Measurements from ENCODE around the gene FANCD2. TPM values are rescaled to one million over a fixed set of nuclear protein-coding genes. Genes with fewer than 3 reads are reported as not detected.

FANCD2 gene
- total RNA-seq, 2 donors from 2014 or later: 1.7 to 2.0 TPM

DNA sequence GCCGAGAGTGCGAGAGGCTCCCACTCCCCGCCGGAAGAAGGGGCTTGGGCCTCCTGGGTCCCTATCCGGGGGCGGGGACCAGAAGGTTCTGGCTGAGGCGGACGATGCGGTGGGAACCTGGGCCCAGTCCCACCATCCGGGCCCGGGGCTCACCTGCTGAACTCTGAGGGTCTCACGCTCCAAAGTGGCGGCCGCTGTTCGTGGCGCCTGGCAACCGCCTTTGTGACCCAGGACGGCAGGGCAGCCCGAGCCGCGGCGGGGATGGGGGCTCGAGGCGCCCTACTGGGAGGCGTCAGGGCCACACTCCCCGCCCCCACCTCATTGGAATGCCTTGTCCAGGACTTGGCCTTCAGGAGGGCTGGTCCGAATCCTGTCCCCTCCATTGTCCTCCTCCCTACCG is 81.9 kb downstream of the FANCD2 start, which contains the start of gene FANCD2OS:
Gene FANCD2OS, minus strand, starts transcription at position 165 of the 400 bp plus-strand sequence. CDS start 3,481 bp downstream, outside the sequence.
- Histone ChIP-seq H3K27ac (no peak within 1 kb of the TSS), H3K4me3 (no peak within 1 kb of the TSS), H3K27me3 (no peaks in the 10 kb centered on the region), H3K4me1 (no peaks in the 10 kb centered on the region), H3K9me3 (no peaks in the 10 kb centered on the region), H3K36me3 (no peaks in the 10 kb centered on the region)
- TF ChIP-seq, protein P1, sequence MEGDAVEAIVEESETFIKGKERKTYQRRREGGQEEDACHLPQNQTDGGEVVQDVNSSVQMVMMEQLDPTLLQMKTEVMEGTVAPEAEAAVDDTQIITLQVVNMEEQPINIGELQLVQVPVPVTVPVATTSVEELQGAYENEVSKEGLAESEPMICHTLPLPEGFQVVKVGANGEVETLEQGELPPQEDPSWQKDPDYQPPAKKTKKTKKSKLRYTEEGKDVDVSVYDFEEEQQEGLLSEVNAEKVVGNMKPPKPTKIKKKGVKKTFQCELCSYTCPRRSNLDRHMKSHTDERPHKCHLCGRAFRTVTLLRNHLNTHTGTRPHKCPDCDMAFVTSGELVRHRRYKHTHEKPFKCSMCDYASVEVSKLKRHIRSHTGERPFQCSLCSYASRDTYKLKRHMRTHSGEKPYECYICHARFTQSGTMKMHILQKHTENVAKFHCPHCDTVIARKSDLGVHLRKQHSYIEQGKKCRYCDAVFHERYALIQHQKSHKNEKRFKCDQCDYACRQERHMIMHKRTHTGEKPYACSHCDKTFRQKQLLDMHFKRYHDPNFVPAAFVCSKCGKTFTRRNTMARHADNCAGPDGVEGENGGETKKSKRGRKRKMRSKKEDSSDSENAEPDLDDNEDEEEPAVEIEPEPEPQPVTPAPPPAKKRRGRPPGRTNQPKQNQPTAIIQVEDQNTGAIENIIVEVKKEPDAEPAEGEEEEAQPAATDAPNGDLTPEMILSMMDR (IDR thresholded peaks at IDR 0.05): no peak
- no peak for DNase-seq (ENCODE audit: low spot score)

DNA sequence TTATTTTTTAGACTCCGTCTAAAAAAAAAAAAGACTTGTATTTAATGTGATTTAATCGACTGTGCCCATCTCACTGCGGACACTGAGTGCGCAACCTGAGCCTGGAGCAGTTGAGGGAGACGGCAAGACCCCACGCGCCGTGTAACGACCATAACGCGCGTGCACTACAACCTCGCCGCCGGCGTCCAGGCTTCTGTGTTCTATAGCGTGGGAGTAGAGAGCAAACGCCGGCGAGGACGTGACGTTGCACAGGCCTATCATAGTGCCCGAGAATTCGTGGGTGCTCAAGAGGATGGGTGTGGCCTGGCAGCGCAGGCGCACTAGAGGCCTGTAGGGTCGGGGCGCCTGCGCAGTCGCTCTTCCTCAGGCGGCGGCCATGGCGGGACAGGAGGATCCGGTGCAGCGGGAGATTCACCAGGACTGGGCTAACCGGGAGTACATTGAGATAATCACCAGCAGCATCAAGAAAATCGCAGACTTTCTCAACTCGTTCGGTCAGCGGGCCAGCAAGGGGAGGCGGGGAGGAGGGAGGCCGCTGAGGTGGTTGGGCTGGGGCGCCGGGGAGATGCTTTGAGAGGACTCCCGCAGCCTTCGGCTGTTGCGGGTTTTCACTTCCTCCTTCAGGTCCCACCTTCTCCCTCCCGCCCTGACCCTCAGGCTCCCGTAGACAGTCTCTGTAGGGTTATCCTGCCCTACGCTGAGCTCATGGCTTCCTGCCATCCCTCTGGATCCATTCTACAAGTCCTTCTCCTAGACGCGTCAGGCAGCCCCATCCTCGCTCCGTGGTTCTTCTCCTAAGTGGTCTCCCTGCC is 89.3 kb downstream of the FANCD2 start, which contains the start of gene BRK1:
Gene BRK1, plus strand, starts transcription at position 350 of the 812 bp plus-strand sequence. Its CDS starts 27 bp downstream, at position 377.
- DNase-seq (ENCODE audit: low spot score): peak; percentile 96
- no peaks in the 10 kb centered on the region for H3K9me3 ChIP-seq
- peak within 1 kb of the TSS; percentile 76 to 83 for H3K27ac ChIP-seq
- H3K36me3 ChIP-seq: no peaks in the 10 kb centered on the region
- peak within 1 kb of the TSS; percentile 91 to 95 for H3K4me3 ChIP-seq
- no peaks in the 10 kb centered on the region for H3K27me3 ChIP-seq
- H3K4me1 ChIP-seq: peaks cover 0 to 25% of the 10 kb centered on the region in 2 donors
- TF ChIP-seq, protein P1 (IDR thresholded peaks at IDR 0.05): no peak

DNA sequence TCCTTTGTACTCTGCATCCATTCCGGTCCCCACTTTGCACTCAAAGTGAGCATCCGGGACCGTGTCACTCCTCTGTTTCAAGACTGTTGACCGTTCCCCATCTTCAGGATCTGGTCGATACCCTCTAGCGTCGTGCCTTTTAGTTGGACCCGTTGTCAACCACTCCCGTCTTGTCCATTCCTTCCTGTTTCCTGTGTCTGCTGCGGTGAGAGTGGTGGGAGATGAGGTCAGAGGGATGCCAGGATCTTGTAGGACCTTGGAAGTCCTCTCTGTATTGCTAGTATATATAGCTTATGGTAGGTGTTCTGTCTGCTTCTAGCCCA is 89.9 kb downstream of the FANCD2 start:
- H3K4me3 ChIP-seq: peak overlapping the region; percentile 91 to 95
- no peaks in the 10 kb centered on the region for H3K36me3 ChIP-seq
- H3K27me3 ChIP-seq: no peaks in the 10 kb centered on the region
- peaks cover 0 to 25% of the 10 kb centered on the region in 2 donors for H3K4me1 ChIP-seq
- H3K9me3 ChIP-seq: no peaks in the 10 kb centered on the region
- TF ChIP-seq, protein P1 (IDR thresholded peaks at IDR 0.05): no peak
- DNase-seq (ENCODE audit: low spot score): no peak
- peak overlapping the region; percentile 76 to 83 for H3K27ac ChIP-seq

DNA sequence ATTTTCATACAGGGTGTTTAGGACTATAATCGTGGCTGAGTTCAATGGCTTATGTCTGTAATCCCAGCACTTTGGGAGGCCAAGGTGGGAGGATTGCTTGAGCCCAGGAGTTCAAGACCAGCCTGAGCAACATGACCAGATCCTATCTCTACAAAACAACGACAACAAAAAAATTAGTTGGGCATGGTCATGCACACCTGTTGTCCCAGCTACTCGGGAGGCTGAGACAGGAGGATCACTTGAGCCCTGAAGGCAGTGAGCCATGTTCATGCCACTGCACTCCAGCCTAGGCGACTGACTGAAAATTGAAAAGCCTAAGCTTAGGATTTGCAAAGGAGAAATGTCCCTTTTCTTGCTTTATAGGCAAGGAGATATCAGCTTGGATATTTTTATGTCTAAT is 90.7 kb downstream of the FANCD2 start:
- TF ChIP-seq, protein P1 (IDR thresholded peaks at IDR 0.05): no peak
- Histone ChIP-seq H3K27ac (no peak overlapping the region), H3K27me3 (no peaks in the 10 kb centered on the region), H3K4me3 (peak overlapping the region in 1 of 2 donors; percentile 95), H3K36me3 (no peaks in the 10 kb centered on the region), H3K4me1 (peaks cover 0 to 25% of the 10 kb centered on the region in 2 donors), H3K9me3 (no peaks in the 10 kb centered on the region)
- DNase-seq (ENCODE audit: low spot score): no peak

DNA sequence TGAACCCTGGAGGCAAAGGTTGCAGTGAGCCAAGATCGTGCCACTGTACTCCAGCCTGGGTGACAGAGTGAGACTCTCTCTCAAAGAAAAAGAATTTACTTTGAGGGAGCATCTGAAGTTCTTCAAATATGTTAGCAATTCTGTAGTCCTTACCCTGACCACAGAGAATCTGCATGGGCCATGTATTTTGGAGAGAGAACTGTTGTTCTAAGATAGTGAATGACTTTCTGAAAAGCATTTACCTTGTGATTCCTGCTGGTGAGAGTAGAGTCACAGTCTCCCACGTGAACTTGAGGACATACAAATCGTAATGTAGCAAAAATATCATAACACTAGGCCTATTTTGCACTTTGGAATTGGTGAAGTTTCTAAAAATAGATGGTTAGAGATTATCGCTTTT is 93.1 kb downstream of the FANCD2 start:
- TF ChIP-seq, protein P1 (IDR thresholded peaks at IDR 0.05): no peak
- Histone ChIP-seq H3K27ac (no peak overlapping the region), H3K4me1 (peaks cover 0 to 25% of the 10 kb centered on the region in 2 donors)

More for the DNA sequence above, 93.1 kb downstream of the FANCD2 start:
- Histone ChIP-seq H3K36me3 (peaks cover 4% of the 10 kb centered on the region), H3K27me3 (no peaks in the 10 kb centered on the region), H3K4me3 (no peak overlapping the region), H3K9me3 (no peaks in the 10 kb centered on the region)
- no peak for DNase-seq (ENCODE audit: low spot score)
